GM18951 (cell line): Measurements from ENCODE around the gene SEPTIN1.

Source experiments
- POLR2A ChIP-seq: IDR thresholded peaks from 4 replicates; pipeline ENCODE4 v1.6.1; 2011; ENCODE audit warnings: mild to moderate bottlenecking; ENCODE audit not compliant: insufficient read length, insufficient read depth; ENCODE audit errors: extremely low read depth
- in situ Hi-C: fragments of 300-500 bp; cut with MboI; formaldehyde crosslinking; loops from one replicate; pipeline ENCODE4 v1.12.0; 2022; ENCODE audit warnings: low sequenced_read_pairs, mixed read lengths, inconsistent platforms; ENCODE audit not compliant: unreplicated experiment

SEPTIN1 gene

DNA sequence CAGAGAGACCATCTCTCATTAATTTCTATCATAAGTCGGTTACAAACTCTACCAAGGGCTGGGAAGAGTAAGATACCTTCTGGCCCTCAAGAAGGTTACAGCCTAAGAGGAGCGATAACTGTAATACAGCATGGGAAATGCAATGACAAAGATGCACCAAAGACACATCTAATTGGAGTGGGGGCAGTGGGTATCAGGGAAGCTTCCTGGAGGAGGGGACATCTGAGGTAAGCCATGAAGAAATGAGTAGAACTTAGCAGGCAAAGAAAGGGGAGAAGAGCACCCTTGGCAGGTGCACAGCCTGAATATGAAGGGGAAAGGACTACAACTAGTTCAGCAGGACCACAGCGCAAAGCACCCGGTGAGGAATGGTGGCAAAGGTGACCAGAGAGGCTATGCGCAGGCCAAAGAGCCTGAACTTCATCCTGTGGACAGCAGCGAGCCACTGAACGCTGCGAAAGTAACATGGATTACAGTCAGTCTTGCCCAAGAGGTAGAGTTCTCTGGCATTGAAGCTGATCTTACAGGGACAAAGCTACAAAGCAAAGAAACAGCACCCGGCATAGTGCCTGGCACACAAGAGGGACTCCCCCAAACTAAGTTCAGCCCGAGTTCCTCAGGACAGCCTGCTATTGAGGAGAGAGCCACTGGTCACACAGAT, 14.9 kb downstream of the SEPTIN1 start:
- TF ChIP-seq POLR2A: no peak
- in situ Hi-C loops: no loop called here

DNA sequence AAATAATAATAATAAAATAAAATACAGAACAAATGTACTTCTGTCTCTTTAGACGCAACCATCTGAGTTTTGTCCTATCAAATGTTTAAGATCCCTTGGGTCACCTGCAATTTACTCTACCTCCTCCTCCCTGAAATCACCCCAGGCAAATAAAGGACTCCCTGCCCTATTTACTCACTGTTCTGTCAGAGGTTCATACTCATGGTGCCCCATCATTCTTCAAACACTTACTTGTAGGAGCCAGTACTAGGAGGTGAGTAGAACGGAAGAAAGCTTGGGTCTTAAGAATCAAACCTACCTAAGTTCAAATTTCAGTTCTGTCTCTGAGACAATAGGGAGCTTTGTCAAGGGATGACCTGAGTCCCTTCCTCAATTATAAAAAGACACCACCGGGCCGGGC, 15.8 kb downstream of the SEPTIN1 start:
- TF ChIP-seq POLR2A: no peak
- in situ Hi-C loops: no loop called here

DNA sequence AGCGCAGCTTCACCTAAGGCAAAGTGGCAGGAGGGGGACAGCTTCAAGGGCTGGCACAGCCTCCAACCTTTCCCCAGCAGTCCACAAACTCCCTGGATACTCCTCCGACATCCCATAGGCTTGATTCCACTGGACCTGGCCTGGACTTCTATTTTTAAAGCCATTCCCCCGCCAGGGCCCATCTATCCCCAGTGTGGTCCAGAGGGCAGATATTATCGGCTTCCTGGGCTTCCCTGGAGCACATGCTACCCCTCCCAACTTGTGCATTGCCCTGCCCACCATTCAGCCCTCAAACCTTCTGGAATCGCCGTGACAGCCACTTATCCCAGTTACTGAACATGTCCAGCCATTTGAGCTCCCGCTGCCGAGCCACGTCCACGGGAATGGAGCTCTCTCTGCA, 17.2 kb downstream of the SEPTIN1 start:
- no peak for TF ChIP-seq POLR2A
- in situ Hi-C loops: no loop called here

- TF ChIP-seq POLR2A: no peak
- in situ Hi-C loops: no loop called here
Observed at GRCh38 chr16:30361180-30361579, 21.2 kb downstream of the SEPTIN1 start.

DNA sequence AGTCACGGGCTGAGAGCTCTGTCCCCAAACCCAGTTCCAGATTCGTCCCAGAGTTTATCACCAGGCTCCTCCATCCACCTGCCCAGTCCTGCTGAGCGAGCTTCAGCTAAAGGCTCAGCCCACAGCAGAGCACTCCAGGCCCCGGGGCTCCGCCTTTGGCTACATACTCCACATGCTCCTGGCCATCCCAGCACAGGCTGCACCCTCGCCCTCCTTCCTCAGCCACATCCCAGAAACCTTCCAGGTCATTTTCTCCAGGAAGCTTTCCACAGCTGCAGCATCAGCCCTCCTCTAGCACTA, 22.5 kb downstream of the SEPTIN1 start:
- TF ChIP-seq POLR2A: no peak
- in situ Hi-C loops: no loop called here

DNA sequence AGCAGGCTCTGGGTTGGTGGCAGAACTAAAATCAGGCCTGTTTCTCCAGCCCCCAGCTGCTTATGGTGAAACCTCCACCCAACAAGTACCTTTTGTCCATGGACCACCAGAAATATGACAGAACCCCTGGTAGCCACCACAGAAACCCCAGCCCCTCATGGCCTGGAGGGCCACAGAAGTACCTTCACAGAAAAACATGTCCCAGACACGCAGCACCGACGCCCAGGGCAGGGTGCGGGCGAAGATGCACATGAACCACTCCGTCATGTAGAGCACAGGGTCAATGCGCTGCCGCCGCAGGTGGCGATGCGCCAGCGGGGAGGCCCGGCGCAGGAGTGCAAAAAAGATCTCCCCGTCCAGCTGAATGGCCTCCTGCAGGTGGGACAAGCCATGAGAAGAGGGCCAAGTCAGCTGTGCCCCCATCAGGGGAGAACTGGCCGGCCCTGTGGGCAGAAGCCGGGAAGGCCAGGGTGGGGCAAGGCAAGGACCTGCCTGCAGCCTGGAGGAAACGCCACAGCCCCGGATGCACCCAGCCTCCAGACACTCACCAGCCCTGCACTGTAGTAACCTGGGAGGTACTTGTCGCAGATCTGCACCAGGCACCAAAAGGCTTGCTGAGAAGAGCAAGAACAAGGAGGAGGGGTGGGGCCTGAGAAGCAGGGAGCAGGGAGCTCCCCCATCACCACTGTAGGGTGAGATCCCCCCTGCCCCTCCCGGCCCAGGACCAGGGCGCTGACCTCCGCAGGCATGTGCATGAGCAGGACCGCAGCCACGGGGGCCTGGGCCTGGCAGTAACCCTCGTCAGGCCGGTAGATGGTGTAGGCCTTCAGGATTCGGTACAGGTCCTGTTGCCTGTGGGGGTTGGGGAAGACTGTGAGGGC, 23.1 kb downstream of the SEPTIN1 start:
- in situ Hi-C loops: no loop called here
- TF ChIP-seq POLR2A: no peak

DNA sequence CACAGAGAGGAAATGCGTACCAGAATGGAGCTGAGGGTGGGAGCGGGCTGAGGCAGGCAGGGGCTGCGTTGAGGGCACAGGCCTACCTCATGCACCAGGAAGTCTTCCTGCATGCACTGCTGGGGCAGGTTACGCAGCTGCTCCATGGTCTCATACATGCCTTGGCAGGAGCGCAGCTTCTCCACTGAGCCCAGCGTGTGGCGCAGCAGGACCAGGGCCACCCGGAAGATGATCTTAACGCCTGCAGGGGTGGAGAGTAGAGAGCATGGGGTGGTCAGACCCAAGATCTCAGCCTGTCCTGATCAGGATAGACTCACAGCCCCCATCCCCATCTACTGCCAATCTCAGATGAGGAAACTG, 23.8 kb downstream of the SEPTIN1 start:
- in situ Hi-C loops: no loop called here
- no peak for TF ChIP-seq POLR2A

DNA sequence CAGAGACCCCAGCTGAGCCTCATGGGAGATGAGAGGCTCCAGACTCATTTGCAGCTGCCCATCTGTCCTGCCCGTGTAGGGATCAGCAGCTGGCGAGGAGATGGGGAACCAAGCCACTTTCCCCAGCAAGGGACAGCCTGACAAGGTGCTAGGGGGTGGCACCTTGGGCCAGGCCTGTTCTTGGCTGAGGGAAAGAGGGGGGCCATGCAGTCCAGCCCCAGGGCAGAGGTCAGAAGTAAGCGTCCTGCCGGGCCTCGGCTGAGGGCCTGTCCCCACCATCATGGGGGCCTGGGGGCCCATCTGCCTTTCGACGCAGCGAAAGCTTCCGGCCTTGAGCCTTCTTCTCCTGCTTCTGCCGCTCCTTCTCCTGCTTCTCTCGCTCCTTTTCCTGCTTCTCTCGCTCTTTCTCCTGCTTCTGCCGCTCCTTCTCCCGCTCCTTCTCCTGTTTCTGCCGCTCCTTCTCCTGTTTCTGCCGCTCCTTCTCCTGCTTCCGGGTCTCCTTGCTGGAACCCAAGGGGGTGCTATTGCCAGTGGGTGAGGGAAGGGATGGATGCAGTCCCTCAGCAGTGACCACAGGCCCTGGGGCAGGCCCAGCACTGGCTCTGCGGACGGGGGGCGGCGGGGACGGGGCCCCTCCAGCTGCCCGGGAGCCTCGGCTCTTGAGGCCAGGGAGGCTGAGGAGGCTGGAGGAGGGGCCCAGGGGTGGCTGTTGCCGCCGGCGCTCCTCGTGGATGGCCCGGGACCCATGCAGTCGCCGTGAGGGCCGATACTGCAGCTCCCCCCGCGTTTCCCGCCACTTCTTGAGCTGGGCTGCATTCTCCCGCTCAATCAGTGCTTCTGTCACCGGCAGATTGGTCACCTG, 24.4 kb downstream of the SEPTIN1 start:
- no peak for TF ChIP-seq POLR2A
- in situ Hi-C loops: no loop called here

DNA sequence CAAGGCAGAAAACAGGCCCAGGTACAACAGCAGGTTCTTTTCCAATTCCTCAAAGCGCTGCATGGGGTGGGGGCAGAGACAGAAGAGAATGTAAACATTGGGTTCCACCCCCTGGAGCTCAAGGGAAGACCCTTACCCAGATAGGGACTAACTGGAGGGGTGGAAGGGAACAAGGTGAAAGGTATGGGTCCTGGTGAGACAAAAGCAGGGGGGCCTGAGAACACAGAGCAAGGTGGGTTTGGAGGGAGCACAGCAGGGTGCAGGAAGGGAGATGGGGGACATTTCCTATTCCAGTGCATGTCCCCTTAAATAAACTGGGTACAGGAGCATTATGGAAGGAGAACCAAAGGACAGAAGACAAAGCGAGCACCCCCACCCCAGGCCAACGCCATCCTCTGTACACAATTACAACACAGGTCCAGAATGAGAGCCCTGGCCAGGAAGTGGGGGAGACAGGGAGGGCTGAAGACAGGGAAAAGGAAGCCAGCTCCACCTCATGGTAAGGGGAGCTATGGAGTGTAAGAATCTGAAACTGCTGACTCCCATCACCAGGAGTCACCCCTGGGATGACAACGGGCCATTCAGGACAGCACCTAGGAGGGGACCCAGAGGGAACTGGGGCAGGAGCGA, 25.2 kb downstream of the SEPTIN1 start:
- TF ChIP-seq POLR2A: no peak
- in situ Hi-C loops: no loop called here

GRCh38 chr16:30356401-30357084, 25.8 kb downstream of the SEPTIN1 start:
- in situ Hi-C loops: no loop called here
- TF ChIP-seq POLR2A: no peak

- in situ Hi-C loops: no loop called here
- no peak for TF ChIP-seq POLR2A
Observed at GRCh38 chr16:30355954-30356308, 26.4 kb downstream of the SEPTIN1 start.

DNA sequence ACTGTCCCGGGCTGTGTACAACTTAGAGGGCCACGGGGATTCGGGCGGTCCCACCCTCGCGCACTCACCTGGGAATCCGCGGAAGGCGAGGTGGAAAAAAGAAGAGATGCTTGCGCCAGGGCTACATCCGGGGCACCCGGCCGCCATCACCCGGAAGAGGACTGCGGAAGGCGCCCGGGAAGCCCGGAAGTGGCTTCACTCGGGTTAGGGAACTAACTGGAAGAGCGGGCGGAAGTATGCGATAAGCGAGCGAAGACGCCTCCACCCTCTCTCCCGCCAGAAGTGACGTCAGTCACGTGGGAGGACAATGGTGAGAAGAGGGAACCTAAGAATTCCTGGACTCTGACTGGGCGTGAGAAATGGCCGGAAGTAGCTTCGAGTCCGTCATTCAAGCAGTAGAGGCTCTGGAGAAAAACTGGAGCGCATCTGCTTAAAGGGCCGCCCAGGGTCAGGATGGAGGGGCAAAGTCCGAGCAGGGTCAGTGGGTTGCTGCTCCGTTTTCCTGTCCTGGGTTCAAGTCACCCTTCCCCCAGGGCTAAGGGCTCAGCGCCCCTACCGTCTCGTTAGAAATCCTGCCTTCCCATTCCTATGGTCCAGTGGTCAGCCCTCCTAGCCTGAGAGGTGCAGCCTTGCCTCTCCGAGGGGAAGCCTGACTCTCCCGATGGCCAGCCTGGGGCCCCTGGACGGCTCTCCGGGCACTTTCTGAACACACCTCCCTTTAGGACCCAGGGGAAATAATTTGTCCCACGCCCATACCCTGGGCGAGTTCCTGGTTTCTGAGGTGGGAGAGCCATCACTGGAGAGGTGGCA, 27.0 kb downstream of the SEPTIN1 start, which contains the start of gene CD2BP2:
Gene CD2BP2, minus strand, starts transcription at position 165 of the 810 bp plus-strand sequence. CDS start 627 bp downstream, outside the sequence.
- in situ Hi-C loops: no loop called here
- TF ChIP-seq POLR2A: peak; percentile 58
